ENCODE results near the gene BAG2. TPM values are rescaled to one million over a fixed set of nuclear protein-coding genes. Genes with fewer than 3 reads are reported as not detected.

BAG2 gene
- total and polyA plus RNA-seq, 8 donors: 6.0 to 11.3 (median 8.4) TPM

GRCh38 chr6:57141451-57142177 lies 30.5 kb upstream of the BAG2 start:
- no peak overlapping the region for H3K27ac ChIP-seq
- no peaks in the 10 kb centered on the region for H3K4me1 ChIP-seq
- H3K4me3 ChIP-seq: no peak overlapping the region
- TF ChIP-seq CTCF (IDR thresholded peaks at IDR 0.05): no peak
- DNase-seq (no peak), ATAC-seq (no peak)
- H3K36me3 ChIP-seq: peaks cover 0 to 53% of the 10 kb centered on the region in 2 donors
- intact Hi-C loops (cut with DNase I): no loop called here
- H3K27me3 ChIP-seq: no peaks in the 10 kb centered on the region
- H3K9me3 ChIP-seq: no peaks in the 10 kb centered on the region

- no peaks in the 10 kb centered on the region for H3K27me3 ChIP-seq
- peaks cover 0 to 50% of the 10 kb centered on the region in 2 donors for H3K36me3 ChIP-seq
- DNase-seq (no peak), ATAC-seq (no peak)
- no peaks in the 10 kb centered on the region for H3K9me3 ChIP-seq
- H3K4me1 ChIP-seq: no peaks in the 10 kb centered on the region
- intact Hi-C loops (cut with DNase I): no loop called here
- H3K27ac ChIP-seq: no peak overlapping the region
- TF ChIP-seq CTCF (IDR thresholded peaks at IDR 0.05): no peak
- no peak overlapping the region for H3K4me3 ChIP-seq
Measured at GRCh38 chr6:57142178-57142525, 30.0 kb upstream of the BAG2 start.

- Histone ChIP-seq H3K4me3 (no peak overlapping the region), H3K36me3 (peaks cover 0 to 54% of the 10 kb centered on the region in 2 donors), H3K4me1 (no peaks in the 10 kb centered on the region), H3K9me3 (no peaks in the 10 kb centered on the region), H3K27me3 (no peaks in the 10 kb centered on the region), H3K27ac (no peak overlapping the region)
- DNase-seq (no peak), ATAC-seq (no peak)
- no peak for TF ChIP-seq CTCF (IDR thresholded peaks at IDR 0.05)
- intact Hi-C loops (cut with DNase I): no loop called here
Measured at GRCh38 chr6:57143690-57144089, 28.4 kb upstream of the BAG2 start.

- H3K27ac ChIP-seq: no peak overlapping the region
- no peak for ATAC-seq
- TF ChIP-seq CTCF (IDR thresholded peaks at IDR 0.05): no peak
- H3K36me3 ChIP-seq: peaks cover 0 to 61% of the 10 kb centered on the region in 2 donors
- no peaks in the 10 kb centered on the region for H3K27me3 ChIP-seq
- intact Hi-C loops (cut with DNase I): no loop called here
- H3K4me3 ChIP-seq: no peak overlapping the region
- DNase-seq: no peak
- H3K9me3 ChIP-seq: no peaks in the 10 kb centered on the region
- no peaks in the 10 kb centered on the region for H3K4me1 ChIP-seq
Measured at GRCh38 chr6:57147401-57147800, 24.7 kb upstream of the BAG2 start.

- H3K36me3 ChIP-seq: peaks cover 0 to 61% of the 10 kb centered on the region in 2 donors
Measured at GRCh38 chr6:57147955-57148858, 23.9 kb upstream of the BAG2 start.

More at GRCh38 chr6:57147955-57148858, 23.9 kb upstream of the BAG2 start:
- DNase-seq (no peak), ATAC-seq (no peak)
- H3K9me3 ChIP-seq: no peaks in the 10 kb centered on the region
- H3K27me3 ChIP-seq: no peaks in the 10 kb centered on the region
- intact Hi-C loops (cut with DNase I): no loop called here
- H3K27ac ChIP-seq: no peak overlapping the region
- H3K4me3 ChIP-seq: no peak overlapping the region
- no peak for TF ChIP-seq CTCF (IDR thresholded peaks at IDR 0.05)
- no peaks in the 10 kb centered on the region for H3K4me1 ChIP-seq

All from left lung (tissue), 10 donors.